Heart left ventricle (tissue), 13 donors: ENCODE measurements around the gene QPRT.

Experiments
- POLR2A ChIP-seq, 2 donors: fragments of 450-650 bp; IDR thresholded peaks; one replicate each; pipeline ENCODE4 v1.6.1; 2017; ENCODE audit warnings: antibody characterized with exemption in 2 of 2, mild to moderate bottlenecking in 2 of 2, moderate library complexity in 2 of 2
- TF ChIP-seq, protein P1 (sequence below), 12 donors: fragments of 200-600 bp; sonication (generic) in 4 of 12; IDR thresholded peaks; one replicate each; pipeline versions ENCODE4 v1.5.0 to v1.8.0; 2018 to 2022; ENCODE audit warnings: antibody characterized with exemption in 12 of 12, mild to moderate bottlenecking in 5 of 12
- donor health status: ischemic (EF 13 %, LVEDD 7.1; RV severe dilation, severe dysfunction).
- donor health status: DM: no; HTN: yes; CAD: no.
- donor health status: DM: no; HTN: no; CAD: no.
- donor health status: ischemic (EF 25% LVEDD 6.9; RV normal size, moderate dysfunction).
- donor health status: ischemic (EF 25% LVEDD 5.7; RV mildly dilated, moderate dysfunction).
- donor health status: ischemic (EF 35%, LVEDD 5.7; RV mildly dilated, moderate dysfunction).
- donor health status: nonischemic (EF 11% LVEDD 7.7; RV severe dilation, severe dysfunction).
- donor health status: DM: yes; HTN: yes; CAD: no.
- donor health status: PGD.
- donor health status: ischemic (EF 29% LVEDD 5.4; RV normal size, mild dysfunction).
- donor health status: nonischemic (EF 23%, LVEDD 6.1; RV moderate dilation, normal function).

DNA sequence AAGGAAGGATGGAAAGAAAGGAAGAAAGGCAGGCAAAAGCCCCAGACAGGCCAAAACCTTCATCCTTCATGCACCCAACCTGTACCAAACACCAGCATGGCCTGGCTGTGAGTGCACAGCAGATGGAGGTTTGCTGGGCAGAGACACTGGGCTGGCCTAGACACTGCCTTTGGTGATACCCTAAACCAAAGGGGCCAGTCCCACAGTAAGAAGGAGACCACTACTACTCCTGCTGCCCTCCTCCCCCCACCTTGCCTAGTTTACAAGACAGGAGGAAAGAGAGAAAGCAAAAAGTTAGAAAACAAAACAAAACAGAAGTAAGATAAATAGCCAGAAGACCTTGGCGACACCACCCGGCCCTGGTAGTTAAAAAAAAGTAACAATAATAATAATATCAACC lies 19.1 kb downstream of the QPRT start:
- TF ChIP-seq, protein P1, sequence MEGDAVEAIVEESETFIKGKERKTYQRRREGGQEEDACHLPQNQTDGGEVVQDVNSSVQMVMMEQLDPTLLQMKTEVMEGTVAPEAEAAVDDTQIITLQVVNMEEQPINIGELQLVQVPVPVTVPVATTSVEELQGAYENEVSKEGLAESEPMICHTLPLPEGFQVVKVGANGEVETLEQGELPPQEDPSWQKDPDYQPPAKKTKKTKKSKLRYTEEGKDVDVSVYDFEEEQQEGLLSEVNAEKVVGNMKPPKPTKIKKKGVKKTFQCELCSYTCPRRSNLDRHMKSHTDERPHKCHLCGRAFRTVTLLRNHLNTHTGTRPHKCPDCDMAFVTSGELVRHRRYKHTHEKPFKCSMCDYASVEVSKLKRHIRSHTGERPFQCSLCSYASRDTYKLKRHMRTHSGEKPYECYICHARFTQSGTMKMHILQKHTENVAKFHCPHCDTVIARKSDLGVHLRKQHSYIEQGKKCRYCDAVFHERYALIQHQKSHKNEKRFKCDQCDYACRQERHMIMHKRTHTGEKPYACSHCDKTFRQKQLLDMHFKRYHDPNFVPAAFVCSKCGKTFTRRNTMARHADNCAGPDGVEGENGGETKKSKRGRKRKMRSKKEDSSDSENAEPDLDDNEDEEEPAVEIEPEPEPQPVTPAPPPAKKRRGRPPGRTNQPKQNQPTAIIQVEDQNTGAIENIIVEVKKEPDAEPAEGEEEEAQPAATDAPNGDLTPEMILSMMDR (IDR thresholded peaks at IDR 0.05), result no peak
- no peak for TF ChIP-seq POLR2A (IDR thresholded peaks at IDR 0.05)
